GM13977 (cell line): ENCODE data around the gene STAG2.

ENCODE experiments used
- DNase-seq: peaks from one replicate; pipeline ENCODE4 v3.0.0; 2012; ENCODE audit warnings: low spot score
- in situ Hi-C: fragments of 300-500 bp; cut with MboI; formaldehyde crosslinking; loops from one replicate; pipeline ENCODE4 v1.12.0; 2022; ENCODE audit warnings: low sequenced_read_pairs, low pct_unique_long_range_greater_than_20kb, mixed read lengths, inconsistent platforms; ENCODE audit not compliant: unreplicated experiment
- TF ChIP-seq, protein P1 (sequence below): IDR thresholded peaks from 2 replicates; pipeline ENCODE4 v1.5.1; 2012; ENCODE audit warnings: mild to moderate bottlenecking, control low read depth; ENCODE audit not compliant: insufficient read depth; ENCODE audit errors: extremely low read depth, missing control alignments

STAG2 gene

GRCh38 chrX:123971982-123972381 lies 10.5 kb downstream of the STAG2 start:
- no peak for DNase-seq
- in situ Hi-C loops = no loop called here
- TF ChIP-seq, protein P1, sequence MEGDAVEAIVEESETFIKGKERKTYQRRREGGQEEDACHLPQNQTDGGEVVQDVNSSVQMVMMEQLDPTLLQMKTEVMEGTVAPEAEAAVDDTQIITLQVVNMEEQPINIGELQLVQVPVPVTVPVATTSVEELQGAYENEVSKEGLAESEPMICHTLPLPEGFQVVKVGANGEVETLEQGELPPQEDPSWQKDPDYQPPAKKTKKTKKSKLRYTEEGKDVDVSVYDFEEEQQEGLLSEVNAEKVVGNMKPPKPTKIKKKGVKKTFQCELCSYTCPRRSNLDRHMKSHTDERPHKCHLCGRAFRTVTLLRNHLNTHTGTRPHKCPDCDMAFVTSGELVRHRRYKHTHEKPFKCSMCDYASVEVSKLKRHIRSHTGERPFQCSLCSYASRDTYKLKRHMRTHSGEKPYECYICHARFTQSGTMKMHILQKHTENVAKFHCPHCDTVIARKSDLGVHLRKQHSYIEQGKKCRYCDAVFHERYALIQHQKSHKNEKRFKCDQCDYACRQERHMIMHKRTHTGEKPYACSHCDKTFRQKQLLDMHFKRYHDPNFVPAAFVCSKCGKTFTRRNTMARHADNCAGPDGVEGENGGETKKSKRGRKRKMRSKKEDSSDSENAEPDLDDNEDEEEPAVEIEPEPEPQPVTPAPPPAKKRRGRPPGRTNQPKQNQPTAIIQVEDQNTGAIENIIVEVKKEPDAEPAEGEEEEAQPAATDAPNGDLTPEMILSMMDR = no peak

DNA sequence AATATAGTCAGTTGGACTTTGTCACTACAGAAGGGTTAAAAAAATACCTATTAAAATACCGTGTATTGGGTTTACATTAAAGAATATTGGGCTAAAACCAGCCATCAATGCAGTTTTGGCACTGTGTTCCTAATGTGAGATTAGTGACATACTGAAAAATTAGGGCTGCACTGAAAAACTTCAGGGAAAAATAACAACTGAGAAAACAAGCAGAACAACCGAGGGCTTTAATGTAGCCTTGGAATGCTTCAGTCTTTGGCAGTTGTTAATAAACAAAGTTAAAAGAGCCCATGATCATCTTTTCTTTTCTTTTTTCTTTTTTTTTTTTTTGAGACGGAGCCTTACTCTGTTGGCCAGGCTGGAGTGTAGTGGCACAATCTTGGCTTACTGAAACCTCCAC lies 12.4 kb downstream of the STAG2 start:
- no peak for DNase-seq
- TF ChIP-seq, protein P1 = no peak
- in situ Hi-C loops = no loop called here

GRCh38 chrX:123975180-123975579 lies 13.7 kb downstream of the STAG2 start:
- TF ChIP-seq, protein P1 = no peak
- in situ Hi-C loops = no loop called here

DNA sequence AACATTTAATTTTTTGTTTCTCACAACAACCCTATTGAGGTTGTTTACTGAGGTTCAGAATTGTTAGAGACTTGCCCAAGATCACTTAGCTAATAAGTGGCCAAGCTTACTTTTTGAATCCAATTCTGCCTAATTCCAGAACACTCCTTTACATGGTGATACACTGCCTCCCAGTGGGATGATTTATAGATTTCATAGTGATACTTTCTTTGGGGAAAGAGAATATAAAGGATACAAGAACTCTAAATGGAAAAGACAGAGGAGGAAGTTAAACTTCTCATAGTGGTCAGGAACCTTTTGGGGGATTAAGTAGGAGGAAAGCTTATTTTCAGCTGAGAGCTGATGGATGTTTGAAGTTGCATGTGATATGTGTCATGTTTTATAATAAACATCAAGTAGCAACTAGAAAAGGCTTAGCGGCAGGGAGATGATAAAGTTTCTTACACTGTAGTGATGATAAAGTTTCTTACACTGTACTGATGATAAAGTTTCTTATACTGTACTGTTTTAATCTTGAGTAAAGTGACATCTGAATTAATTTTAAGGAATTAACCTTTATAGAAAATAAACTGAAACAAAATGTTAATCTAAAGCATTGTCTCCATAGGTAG lies 15.3 kb downstream of the STAG2 start:
- in situ Hi-C loops = no loop called here
- TF ChIP-seq, protein P1 = no peak
- DNase-seq = no peak

More at GRCh38 chrX:123975180-123975579, 13.7 kb downstream of the STAG2 start:
- no peak for DNase-seq

DNA sequence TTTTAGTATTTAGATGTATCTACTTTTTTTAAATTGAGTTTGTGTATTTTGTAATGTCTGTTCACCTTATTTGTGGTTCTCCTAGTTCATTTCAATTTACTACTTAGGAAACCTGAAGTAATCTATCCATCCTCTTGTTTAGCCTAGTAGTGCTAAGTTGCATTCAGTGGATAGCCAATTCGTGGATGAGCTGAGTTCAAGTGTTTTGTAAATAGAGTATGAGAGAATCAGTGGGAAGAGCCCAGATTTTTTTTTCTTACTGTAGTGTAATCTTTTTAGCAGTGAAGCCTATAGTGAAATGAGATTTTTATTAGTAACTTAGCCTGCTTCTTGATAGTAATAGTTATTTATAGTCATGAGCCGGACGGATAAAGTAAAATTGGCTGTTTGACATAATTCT lies 21.7 kb downstream of the STAG2 start:
- TF ChIP-seq, protein P1 = no peak
- no peak for DNase-seq
- in situ Hi-C loops = no loop called here

DNA sequence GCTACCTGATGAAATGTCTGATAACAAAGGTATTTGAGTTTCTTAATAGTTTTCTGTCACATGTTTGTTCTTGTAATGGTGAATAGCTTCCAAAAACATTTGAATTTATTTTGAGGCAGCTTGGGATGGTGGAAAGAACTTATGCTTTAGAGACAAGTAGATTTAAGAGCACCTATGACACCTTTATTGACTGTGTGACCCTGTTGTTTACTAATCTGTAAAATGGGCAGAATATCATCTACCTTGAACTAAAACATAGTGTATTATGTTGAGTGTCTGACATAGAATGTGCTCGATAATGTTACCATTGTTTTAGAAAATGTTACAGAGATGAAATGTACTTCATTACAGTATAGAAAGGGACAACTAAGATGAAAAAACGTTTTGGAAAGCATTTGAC lies 24.9 kb downstream of the STAG2 start:
- no peak for DNase-seq
- in situ Hi-C loops = no loop called here

More for the DNA sequence above, 24.9 kb downstream of the STAG2 start:
- TF ChIP-seq, protein P1 = no peak
